T-helper 2 cell treated with Interferon-gamma antibody and Interleukin-4, amounts not matched to agents 100 ng/mL and 5 ng/mL, for 36 hours (primary cell): ENCODE measurements around the gene GCN1. TPM values are rescaled to one million over a fixed set of nuclear protein-coding genes. Genes with fewer than 3 reads are reported as not detected.

Experiments
- intact Hi-C: fragments of 100-400 bp; cut with micrococcal nuclease; formaldehyde crosslinking; loops from one replicate; pipeline ENCODE4 v1.15.1; 2023
- total RNA-seq: library from RNA; stranded (reverse); gene quantifications from 2 replicates; pipeline ENCODE4 v1.2.3, GENCODE V29; 2022

The GCN1 gene
- total RNA-seq, 1 donor from 2014 or later, result 117 TPM

DNA sequence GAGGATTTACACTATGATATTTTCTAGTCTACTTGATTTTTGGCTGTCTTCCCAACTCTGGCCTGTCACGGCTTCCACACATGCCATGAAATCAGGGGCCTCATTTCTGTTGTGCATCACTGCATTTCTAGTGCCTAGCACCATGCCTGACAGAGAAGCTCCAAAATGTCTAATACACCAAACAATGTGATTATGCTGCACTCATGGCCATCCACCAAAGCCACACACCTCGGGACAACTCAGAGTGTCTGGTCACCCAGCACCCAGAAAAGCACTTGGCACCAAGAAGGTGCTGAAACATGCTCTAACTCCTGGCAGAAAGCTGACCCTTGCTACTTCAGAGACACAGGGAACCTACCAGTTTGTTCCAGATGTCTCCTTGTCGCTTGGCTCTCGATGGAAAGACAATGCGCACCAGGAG, 11.3 kb downstream of the GCN1 start:
- intact Hi-C loops, result no loop called here

DNA sequence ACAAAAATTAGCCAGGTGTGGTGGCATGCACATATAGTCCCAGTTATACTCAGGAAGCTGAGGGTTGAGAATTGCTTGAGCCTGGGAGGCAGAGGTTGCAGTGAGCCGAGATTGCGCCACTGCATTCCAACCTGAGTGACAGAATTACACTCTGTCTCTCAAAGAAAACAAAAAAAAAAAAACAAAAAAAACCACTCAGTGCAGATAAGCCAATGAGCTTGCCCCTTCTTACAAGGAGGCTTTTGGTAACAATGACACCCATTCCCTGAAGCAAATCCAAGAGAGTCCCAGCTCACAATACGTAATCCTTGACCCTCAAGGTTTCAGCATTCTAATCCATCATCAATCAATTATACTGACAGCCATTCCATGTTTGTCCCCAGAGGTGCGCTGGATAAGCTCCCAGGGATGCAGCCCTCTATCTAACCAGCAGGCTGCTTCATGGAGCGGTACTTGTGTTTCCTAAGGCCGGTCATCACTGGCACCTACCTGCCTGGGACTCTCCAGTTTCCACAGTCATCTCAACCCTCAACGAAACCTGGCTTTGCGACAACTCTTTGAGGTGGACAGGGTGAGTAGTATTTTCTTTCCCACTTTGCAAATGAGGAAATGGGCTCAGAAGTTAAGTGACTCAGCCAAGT, 12.4 kb downstream of the GCN1 start:
- intact Hi-C loops, result no loop called here

DNA sequence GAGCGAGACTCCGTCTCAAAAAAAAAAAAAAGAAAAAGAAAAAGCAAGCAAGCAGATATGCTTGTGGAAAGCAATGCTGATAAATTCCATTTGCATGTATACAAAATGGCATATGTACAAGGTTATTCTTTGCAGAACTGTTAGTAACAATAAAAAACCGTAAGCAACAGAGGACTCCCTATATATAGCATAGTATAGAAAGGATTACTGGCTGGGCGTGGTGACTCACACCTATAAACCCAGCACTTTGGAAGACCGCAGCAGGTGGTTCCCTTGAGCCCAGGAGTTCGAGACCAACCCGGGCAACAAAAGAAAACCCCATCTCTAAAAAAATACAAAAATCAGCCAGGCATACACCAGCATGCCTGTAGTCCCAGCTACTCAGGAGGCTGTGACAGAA, 13.5 kb downstream of the GCN1 start:
- intact Hi-C loops, result no loop called here

DNA sequence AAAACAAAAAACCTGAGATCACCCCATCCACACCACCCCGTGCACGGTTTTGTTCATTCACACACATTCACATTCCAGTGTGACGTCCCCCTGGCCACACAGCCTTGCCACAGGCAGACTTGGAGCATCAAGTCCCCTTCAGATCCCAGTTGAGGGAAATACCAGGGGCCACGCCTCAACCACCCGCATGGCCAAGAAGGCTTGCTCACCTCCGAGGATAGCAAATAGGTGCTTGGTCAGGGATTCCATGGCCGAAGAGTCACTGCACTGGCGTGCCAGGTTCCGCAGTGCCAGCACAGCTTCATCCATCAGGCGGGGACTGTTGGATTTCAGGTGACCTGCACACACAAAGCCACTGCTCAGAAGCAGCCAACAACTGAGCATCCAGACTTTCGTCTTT, 19.0 kb downstream of the GCN1 start:
- intact Hi-C loops, result no loop called here

DNA sequence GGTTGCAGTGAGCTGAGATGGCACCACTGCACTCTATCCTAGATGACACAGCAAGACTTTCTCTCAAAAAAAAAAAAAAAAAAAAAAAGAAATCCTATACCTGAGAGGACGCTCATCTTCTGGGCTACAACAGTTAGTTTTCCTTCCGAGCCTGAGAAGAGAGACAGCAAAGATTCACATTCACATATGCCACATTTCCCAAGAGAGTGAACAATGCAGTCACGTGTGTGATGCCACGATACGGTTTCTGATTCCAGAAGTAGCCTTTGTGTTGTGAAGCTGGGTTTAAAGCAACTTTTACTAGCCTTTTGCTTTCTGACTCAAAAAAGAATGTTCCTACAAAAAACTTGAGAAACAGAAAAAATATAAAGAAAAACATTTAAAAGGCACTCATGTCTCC, 19.5 kb downstream of the GCN1 start:
- intact Hi-C loops, result no loop called here

DNA sequence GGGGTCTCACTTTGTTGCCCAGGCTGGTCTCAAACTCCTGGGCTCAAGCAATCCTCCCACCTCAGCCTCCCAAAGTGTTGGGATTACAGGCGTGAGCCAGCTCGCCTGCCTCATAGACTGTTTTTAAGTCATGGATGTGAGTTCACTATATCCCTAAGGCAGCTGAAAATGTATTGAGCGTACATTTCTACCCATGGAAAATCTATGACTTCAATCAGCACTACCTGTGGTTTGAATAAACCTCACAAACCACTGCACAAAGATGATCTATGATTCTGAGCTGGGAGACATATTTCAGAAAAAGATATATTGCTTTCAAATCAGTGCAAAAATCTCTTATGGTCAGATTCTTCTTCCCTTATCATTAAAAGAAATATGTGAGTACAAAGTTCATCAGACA, 22.5 kb downstream of the GCN1 start:
- intact Hi-C loops, result no loop called here

DNA sequence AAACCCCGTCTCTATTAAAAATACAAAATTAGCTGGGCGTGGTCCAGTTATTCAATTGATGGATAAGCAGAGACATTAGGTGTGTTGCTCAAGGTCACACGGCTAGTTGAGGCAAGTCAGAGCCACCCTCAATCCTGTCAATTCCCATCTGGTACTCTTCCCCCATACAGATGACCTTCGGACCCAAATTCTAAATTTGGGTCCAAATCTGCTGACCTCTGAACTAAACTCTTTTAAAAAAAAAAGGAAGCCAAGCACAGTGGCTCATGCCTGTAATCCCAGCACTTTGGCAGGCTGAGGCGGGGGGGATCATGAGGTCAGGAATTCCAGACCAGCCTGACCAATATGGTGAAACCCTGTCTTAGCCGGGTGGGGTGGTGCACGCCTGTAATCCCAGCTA, 23.9 kb downstream of the GCN1 start:
- intact Hi-C loops, result no loop called here

DNA sequence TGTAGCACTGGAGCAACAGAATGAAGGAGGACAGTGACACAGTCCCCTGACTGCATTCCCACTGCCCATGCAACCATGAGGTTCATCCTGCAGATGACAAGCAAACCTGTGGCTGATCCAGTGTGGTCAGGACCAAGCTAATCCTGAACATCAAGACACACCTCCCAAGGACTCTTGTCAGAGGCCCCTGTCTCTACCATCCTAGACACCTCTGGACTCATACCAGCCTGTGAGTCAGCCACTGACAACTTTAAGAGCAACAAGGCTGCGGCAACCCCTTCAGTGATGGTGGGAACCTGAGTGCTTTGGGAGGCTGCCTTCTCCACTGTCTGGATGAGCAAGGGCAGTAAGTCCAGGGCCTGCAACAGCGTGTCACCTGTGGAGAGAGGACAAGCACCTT, 24.6 kb downstream of the GCN1 start:
- intact Hi-C loops, result no loop called here

DNA sequence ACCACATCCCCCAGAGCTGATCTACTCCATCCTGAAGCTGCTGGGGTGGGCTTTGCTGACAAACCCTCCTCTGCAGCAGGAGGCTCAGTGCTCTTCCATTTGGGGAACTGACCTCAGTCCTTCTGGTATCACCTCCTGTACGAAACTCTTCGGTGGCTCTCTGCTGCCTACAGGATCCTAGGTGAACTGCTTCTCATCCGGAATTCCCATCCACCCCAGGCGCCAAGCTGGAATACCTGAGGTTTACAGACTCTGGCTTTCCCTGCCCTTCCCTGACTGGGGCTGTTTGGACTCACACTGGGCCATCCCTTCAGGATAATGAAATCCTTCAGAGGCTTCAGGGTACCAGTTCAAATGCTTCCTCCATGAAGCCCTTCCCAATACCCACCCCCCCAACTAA, 26.2 kb downstream of the GCN1 start:
- intact Hi-C loops, result no loop called here

DNA sequence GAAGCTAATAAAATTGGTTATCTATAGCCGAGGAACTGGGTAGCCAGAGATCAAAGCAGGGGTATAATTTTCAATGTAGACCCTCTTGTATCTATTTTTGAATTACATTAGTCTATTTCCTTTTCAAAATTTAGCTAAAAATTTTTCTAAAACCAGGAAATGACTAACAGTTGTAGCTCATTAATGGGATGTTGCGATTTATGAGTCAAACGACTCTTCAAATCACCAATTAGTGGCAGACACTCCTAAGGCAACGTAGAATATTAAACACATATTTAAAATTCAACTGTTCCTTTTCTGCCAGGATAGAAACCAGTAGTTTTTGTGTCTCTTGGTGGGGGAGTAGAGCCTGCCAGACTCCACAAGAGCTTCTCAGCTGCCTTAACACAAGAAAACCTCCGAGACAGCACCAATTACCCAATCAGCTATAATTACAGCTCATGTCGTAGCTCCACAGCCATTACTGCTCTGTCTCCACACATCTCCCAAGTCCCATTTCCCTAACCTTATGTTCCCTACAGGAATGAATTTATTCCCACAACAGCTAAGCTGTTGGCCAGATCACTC, 26.9 kb downstream of the GCN1 start:
- intact Hi-C loops, result no loop called here

DNA sequence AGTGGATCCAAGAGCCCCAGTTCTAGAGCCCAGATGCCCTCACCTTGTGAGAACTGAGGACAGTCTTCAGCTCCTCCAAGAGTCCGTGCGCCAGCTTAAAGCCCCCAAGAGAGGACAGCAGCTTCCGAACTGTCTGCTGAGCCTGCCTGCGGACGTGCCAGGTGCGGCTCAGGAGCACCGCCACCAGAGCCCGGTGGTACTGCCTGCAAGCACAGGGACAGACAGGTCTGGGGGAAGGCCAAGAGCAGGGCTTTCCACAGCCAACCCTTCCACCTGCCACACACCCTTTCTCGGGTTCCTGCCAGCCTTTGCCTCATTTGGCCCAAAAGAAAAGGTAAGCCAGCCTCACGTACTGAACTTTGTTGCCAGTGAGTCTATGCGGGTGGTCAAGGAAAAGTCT, 30.2 kb downstream of the GCN1 start:
- intact Hi-C loops, result no loop called here

DNA sequence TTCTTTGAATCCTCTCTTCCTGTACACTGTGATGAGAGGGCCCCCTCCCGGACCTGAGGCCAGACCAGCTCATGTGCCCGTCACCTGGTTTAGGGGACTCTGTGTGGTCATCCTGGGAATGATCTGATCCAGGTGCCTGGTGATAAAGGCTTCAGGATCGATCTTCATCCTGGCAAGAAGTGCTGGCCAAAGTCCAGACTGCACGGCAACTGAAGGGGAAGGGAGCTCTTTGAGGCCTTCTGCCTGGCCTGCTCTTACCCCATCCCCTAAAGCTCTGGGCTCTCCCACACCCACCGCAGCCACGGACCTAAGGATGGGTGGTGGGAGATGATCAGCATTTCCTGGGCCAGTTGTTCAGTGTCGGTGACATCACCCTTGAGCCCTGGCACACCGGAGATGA, 31.8 kb downstream of the GCN1 start:
- intact Hi-C loops, result no loop called here

DNA sequence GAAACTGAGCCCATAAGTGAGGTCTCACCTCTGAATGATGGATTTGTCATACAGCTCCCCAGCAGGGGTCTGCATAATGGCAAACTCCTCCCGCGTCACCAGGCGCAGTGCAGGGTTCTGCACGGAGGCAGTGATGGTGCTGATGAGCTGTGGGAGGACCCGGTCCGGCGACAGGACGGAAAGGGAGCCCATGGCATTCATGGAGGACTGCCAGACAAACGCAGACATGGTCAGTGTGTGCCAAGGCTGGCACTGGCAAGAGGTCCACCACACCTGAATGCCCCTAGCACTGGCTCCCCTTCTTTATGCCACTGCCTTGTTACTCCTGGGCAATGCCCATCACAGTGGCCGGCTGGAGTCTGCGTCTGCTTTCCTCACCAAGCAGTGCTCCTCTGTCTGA, 32.7 kb downstream of the GCN1 start:
- intact Hi-C loops, result no loop called here

DNA sequence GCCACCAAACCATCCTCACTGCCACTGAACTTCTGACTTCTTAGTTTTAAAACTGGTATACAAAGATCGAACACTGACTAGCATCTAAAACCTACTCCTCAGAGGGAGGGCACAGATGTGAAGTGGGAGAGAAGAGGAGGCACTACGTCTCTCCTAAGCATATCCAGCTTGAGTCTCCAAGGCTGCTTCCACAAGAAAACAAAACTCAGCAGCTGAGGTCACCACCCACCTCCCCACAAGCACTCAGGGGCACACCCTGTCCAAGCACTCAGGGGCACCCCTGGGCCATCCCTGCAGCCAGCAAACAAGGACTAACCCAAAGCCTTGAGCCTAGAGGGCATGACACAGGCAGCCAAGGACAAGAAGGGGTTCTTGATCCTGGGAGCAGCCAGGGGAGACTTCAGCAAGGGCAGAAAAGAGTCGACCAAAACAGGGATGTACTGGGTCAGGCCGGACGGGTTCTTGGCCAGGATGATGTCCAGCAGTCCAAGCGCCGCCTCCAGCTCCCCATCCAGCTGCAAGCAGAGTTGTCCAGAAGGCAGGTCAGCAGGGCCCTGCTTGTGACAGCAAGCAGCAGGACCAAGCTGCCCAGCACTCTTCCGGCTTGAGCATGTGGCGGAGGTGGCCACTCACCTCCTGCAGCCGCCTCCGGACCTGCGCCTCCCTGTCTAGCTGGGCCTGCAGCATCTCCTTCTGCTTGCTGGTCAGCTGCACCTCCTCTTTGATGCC, 34.8 kb downstream of the GCN1 start:
- intact Hi-C loops, result no loop called here

DNA sequence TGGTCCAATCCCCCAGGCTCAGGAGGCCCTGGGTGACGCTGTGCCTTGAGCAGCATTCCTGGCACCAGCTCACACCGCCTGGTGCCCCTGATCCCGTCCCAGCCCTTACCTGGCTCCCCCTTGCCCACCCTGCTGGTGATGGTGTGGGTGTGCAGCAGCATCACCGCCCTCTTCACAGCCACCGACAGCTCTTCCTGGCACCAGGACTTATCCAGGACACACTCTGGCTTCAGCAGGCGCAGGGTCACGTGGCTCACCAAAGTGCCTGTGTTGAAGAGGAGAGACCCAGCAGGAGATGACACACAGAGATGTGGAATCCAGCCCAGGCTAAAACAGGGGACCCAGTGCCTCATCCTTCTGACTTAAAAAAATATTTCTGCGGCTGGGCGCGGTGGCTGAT, 36.2 kb downstream of the GCN1 start:
- intact Hi-C loops, result no loop called here

DNA sequence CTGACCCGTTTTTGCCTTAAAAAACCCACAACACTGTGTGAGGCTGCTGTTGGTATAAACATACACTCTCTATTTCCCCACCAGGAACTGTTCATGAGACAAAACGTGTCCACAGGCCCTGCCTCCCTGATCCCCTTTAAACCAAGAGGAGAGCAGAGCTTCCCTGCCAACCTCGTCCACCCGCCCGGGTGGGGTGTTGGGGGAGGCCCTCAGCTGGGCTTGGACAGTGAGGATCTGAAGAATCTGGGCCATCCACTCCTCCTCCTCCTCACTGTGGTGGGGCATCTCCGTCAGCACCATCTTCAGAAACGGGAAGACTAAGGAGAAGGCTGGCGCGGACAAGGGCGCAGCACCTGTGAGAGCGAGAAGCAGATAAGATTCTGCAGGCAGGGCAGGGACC, 36.8 kb downstream of the GCN1 start:
- intact Hi-C loops, result no loop called here

DNA sequence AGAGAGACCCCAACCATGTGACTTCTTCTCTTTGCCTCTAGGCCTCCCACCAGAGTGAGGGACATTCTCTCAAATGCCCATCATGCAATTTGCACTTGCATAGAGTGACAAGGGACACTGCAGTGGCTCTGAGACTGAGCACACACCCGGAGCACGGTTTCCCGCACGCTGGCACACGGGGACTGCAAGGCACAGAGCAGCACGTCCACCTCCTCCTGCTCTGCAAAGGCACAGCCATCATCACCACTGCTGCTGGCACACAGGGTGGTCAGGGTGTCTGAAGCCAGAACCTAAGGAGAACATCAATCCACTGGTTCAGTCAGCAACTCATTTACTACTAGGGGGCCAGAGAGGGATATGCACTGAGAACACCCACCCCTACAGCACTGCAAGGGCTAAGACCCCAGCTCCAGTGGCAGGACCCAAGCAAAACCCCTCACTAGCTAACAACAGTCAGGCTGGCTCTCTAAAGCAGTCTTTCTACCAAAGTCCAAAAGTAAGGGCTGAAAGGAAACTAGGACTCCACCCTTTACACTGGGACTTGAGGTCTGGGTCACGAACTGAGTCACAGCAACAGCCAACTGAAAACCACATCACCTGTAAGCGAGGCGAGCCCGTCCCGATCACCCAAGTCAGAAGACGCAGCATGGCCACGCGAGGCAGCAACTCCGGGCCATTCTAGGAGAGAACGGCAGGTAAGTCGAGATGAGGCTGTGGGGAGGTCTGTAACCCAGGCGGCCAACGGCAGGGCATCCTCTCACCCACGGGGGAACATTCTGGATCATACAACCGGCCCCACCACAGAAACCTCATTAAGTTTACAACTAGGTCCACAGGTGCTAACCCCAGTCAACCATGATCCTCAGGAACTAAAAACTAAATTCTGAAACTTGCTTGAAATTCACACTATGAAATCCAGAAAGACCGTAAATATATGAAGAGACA, 37.9 kb downstream of the GCN1 start:
- intact Hi-C loops, result no loop called here

DNA sequence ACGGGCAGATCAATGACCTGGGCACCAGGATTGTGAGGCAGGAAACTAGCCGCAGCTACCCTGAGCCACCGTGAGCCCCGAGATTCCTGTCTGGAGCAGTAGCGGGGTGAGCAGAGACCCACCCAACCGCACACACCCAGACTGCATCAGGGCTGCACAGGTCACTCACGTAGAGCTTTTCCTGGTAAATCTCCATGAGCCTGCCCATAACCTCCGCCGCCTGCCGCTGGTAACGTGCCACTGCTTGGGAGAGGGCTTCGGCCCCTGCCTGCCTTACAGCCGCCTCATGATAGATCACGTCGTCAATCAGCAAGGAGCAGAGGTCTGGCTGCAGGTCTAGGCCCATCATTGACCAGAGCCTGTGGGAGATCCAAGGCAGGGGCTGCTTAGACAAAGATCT, 39.4 kb downstream of the GCN1 start:
- intact Hi-C loops, result no loop called here

DNA sequence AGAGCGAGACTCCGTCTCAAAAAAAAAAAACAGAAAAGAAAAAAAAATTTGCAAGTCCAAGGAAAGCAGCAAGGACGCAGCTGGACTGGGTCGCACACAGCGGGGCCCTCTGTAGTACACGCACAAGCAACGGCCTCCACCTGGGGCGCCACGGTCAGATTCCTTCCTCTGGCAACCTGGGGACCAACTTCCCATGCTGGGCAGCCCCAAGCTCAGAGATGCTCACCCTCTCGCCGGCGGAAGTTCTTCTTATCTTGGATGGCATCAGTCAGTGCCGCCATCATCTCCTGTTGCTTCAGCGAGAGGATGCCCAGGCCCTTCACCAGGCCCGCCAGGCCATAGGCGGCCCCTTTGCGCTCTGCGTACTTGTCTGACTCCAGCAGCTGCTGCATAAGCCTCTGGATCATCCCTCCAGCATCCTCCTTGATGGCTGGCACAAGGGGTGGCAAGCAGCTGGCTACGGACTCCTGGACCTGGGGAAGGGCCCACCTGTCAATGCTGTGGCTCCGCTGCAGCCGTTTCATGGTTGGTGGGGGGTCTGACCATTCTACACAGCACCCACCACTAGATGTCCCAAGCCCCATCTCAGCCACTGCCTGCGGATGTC, 43.5 kb downstream of the GCN1 start:
- intact Hi-C loops, result no loop called here

DNA sequence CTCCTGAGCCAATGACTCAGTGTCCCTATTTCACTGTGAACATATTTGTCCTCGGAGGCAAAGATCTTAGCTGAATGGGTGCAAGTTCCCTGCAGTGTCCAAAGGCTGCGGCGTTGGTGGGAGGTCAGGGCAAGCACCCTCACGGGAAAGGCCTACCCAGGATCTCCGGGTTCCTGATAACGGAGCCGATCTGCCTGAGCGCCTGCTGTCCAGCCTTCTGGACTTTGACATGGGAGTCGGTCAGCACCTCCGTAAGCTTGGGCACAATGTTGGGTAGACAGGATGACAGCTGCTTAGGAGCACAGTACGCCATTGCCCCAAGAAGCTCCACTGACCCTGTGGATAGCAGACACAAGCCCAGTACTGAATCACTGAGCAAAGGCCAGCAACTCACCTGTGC, 46.5 kb downstream of the GCN1 start:
- intact Hi-C loops, result no loop called here

DNA sequence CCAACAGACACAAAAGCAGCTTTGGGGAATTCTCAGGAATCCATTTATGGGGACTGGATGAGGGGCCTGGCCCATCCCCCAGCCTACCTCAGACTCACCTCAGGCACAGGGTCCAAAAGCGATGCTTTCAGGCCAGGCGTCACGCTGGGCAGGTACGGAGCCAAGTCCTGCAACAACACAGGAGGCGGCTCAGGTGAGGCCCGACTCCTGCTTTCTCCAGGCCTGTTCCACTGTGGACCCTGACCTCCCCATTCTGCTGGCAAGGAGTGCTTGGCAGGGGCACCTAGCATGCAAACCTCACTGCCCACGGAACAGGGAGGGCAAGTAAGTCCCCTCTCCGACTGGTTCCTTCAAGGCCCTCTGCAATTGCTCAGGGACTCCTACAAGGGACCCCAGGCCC, 49.4 kb downstream of the GCN1 start:
- intact Hi-C loops, result no loop called here

DNA sequence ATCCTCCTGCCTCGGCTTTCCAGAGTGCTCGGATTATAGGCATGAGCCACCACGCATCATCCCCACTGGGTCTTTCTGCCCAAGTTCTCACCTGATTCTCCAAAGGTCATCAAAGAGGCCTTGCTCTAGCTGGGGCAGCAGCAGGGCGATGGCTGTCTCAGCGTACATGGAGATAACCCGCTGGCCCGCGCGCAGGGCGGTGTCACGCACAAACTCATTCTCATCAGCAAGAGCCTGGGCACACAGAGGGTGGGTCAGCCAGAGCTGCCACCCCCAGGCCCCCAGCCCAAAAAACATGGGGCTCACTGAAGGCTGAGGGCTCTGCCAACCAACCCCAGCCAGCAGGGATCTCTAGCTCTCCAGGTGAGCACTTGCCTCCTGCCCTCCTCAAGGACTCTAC, 50.3 kb downstream of the GCN1 start:
- intact Hi-C loops, result no loop called here
